Stimulated activated CD4-positive, alpha-beta T cell treated with anti-CD3 and anti-CD28 coated beads, Interleukin-12 subunit alpha, Interleukin-12 subunit beta, amount 100 ng/mL, for 24 hours (primary cell): Measurements from ENCODE around the gene HS6ST3.

Experiments used
- DNase-seq, 2 experiments: peaks; one replicate each; pipeline ENCODE4 v3.0.0-alpha.2; 2020; ENCODE audit warnings: low read depth in 2 of 2

Gene HS6ST3

DNA sequence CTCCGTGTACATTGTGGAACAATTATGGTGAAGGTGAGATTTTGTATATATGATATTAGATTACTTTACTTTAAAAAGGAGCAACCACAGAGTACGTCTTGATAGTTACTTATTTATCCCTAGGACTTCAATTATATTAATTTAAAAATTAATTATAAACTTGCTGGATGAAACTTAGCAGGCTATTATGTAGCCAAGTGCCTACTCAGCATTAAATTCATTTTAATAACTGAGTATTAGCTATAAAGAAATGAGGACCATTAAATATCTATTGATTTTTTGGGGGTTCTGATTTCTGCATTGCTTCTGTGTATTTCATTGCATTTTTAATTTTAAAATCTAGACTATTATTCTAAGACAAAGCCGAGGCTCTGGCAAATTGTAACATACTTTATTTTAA, 109.4 kb downstream of the HS6ST3 start:
- DNase-seq = no peak

DNA sequence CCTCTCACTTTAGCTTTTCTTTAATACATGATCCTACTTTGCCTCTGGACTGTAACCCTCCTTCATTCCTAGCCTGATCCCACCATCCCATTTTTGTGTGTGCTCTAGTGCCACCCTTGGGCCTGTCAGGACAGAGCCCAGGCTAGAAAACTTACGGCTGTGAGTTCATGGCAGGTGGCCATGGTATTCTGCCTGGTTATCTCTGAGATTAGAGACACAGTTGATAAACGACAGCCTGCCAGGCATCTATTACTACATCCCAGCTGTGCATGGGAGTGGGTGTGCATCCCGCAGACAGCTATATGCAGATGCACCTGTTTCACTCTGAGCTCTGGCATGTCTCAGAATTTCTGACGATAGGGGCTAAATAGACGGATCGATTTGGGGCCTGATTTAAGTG, 110.9 kb downstream of the HS6ST3 start:
- DNase-seq = no peak

DNA sequence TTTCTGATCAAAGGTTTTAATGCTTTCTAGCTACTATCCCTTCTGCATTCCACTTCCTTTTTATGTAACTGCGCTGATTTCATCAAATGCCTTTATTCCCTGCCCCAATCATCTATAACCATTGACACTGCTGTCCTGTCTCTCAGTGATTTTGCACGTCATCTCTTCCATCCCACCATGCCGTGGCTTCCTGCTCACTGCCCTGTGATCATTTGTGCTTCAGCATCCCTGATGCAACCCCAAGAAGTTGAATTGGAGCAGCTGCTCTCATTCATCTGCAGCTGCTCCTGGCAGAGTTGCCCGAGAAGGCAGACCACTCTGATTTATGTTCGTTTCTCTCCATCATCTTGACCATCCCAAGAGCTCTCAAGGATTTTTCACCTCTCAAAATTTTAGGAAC, 112.4 kb downstream of the HS6ST3 start:
- no peak for DNase-seq

DNA sequence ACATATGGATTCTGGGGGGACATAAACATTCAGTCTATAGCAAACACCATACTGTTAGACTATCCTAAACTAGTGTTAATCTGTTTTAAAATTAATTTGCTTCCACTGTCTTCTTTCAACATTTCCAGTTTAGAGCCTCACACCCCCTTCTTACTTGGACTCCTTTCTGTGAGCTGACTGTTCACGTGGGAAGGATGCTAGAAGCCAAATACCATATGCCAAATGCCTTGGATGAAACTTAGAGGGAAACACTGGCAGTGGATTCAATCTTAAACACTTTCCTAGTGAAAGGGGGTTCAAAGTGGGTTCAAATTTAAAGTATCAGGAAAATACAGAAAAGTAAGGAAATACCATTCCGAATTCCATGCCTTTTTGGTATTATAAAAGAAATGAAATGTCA, 113.6 kb downstream of the HS6ST3 start:
- no peak for DNase-seq

DNA sequence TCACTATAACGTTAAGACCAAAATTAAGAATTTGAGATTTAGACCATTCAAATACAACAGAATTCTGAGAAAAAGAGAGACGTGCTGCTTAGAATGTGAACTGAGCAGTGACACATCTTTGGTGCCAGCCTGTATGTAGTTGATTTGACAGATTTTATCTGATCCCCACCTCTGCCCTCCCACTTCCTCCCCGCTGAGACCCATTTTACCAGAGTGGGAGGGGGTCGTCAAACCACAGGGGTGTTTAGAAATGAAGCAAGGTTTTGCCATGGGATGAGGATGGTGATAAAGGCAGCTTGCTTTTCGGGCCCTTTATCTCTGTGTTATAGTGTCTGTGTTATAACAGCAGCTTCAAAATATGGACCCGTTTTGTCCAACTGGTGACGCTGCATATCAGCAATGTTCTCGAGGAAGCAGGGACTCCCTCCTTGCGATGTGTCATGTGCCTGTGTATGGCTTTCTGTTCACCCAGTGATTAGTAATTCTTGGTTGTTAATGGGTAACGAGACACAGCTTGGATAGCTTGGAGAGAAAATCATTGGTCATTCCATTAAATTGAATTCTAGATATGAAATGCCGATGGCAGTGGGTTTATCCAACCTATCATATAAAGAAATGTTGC, 125.0 kb downstream of the HS6ST3 start:
- no peak for DNase-seq

DNA sequence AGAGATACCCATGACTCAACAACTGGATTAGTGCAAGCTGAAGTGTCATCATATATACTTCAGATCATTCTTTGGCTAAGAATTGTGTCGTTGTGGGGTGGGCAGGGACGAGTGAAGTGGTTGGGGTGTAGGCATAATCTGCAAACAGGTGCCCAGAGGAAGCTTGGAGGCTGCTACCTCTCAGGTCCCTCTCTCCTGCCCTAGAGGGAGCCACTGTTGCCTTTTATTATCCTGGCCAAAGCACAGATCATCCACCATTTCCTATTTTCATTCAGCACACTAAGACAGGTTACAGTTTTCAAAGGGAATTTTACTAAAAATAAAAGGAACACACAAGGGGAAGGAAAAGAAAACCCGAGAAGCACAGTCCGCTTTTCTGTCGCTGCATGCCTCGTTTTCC, 126.6 kb downstream of the HS6ST3 start:
- DNase-seq = no peak

DNA sequence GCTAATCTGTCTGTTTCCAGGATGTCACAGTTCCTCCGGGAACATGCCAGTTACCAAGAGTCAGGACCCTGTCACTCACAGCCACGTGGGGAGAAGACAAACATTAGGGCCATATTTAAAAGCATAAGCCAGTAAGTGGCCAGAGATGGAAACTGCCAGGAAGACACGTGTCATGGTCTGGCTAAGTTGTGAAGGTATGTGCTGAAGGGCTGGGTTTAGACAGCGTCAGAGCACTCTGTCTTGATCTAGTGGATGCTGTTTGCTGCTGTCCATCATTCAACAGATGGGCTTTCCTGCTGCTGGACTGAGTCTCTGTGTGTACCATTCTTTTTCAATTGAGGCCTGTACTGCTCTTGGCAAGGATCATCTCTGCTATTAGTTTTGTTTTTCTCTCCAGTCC, 128.6 kb downstream of the HS6ST3 start:
- DNase-seq = no peak

DNA sequence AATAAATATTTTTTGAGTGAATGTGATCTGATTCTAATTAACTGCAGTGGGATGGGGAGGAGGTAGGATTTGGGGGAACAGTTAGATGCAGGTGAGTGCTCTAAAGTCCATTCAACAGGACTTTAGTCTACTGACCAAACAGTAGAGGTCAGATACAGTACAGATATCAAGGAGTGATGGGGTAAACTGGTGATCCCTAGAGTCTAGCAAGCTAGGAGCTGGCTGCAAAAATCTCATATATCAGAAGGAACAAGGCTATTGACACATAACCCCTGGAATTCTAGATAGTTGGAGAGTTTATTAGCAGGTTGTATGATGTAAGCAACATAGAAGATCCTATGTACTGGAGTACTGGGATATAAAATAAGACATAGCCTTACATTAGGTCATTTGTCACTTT, 131.6 kb downstream of the HS6ST3 start:
- no peak for DNase-seq

DNA sequence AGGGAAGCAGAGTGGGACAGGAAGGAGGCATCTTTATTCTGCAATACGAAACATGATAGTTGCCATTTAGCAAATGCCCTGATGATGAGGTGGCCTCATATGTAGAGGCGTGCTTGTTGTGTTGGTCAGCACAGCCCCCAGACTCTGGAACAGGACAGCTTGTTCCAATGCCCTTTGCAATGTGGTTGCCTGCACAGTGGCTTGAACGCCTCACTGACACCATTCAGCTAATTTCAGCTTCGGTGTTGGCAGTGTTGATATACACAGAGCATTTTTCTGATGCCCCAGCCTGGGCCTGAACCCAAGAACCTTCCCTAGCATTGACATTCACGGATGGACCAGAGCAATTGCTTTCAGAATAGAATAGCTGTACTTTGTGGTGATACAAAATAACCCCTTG, 133.3 kb downstream of the HS6ST3 start:
- no peak for DNase-seq

DNA sequence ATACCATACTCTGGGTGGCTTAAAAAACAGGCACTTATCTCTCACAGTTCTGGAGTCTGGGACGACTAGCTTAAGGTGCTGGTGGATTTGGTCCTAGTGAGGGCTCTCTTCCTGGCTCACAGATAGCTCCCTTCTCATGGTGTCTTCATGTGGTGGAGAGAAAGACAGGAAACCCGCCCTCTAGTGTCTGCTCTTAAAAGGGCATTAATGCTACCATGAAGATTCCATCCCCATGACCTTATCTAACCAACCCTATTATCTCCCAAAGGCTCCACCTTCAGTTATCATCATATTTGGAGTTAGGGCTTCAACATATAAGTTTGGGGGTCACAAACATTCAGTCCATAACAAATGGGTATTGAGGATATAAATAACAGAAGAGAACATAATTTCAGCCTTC, 139.4 kb downstream of the HS6ST3 start:
- no peak for DNase-seq

DNA sequence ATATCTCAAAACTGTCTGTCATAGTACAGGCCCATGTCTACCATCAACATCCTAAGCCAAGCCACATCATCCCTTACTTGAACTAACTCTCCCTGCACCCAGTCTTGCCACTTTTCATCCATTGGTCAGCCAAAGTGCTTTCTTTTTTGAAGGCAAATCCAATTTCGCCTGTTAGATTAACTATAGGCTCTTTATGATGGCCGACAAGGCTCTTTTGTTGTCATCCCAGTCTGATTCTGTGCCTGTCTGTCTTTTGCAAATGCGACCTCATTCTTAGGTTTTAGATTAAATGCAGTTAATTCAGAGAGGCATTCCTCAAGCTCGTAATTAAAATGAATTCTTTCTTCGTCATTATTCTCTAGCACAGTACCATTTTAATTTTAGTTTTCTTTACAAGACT, 148.3 kb downstream of the HS6ST3 start:
- no peak for DNase-seq

DNA sequence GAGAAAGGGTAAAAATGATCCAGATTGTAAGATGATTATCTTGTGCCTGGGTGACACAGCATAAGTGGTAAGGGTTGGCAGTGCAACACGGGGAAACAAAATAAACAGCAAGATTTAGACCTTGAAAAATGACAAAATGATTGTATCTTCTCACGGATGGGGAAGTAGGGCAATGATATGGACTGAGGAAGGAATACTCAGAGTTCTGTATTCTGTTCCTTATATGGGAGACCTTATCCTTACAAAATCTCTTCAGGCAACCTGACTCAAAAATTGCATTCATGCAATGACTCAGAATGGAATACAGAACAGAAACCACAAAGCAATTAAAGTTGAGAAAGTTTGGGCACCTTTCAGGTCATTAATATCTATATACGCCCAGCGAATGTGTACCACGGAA, 149.0 kb downstream of the HS6ST3 start:
- no peak for DNase-seq

DNA sequence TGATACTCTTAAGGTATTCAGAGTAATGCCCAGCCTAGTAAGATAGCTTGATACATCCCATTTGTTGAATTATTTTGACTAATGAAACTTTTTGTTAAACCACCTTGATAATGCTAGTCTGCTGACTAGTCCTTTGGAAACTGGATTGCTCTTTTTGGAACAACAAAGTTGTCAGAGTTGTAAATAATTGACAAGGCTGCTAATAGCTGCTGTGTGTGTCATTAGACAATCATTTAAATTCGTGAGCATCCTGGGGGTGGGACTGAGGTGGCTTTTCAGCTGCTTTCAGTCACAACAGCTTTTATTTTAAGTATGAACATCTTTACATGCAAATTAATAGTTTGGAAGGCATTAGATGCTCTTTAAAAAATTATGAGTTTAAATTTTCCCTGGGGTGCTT, 153.5 kb downstream of the HS6ST3 start:
- DNase-seq = no peak

DNA sequence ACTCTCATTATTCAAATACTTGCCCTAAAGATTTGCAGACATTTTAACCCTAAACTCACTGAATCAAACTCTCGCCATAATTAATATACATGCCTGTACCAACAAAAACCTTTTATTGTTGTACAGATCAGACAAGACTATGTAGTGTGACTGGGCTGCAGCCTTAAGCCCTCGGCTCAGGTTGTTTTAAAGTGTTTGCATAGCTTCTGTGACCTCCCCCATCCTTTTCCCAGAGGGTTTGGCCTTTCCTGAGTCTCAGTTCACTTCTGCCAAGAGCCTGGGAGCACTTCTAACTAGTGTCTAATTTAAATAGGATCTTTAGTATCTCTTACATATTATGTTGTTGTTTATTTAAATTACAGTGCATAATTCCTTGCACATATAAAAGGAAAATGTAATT, 158.2 kb downstream of the HS6ST3 start:
- DNase-seq = no peak

DNA sequence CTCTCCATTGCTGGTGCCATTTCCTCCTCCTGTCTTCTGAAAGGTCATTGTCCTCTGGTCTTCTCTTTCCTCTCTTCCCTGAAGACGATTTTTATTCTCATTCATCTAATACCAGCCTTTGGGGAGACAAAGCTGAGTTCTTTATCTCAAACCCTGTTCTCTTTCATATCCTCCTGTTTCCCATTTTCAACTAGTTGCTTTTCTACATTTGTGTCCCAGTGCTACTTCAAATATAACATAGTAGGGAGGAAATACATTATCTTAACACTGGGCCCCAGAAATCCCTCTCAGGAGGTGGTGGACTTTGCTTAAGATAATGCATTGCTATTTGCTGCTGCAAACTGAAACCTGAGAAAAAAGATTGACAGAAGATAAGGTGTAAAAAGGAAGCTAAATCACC, 159.1 kb downstream of the HS6ST3 start:
- no peak for DNase-seq

DNA sequence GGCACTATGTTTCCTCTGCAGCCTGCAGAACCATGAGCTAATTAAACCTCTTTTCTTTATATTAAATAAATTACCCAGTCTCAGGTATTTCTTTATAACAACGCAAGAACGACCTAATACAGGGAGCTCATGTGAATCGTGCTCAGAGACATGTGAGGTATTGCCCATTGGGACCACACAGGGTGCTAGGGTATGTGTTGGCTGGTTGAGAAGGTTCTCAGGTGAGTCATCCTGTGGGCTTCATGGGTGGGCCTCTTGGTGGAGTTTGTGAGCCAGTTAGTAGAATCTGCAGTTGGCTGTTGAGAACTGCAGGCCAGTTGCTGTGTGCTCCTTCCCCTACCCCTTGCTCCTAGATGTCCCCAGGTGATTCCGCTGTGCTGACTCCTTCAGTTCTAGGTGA, 163.0 kb downstream of the HS6ST3 start:
- no peak for DNase-seq

DNA sequence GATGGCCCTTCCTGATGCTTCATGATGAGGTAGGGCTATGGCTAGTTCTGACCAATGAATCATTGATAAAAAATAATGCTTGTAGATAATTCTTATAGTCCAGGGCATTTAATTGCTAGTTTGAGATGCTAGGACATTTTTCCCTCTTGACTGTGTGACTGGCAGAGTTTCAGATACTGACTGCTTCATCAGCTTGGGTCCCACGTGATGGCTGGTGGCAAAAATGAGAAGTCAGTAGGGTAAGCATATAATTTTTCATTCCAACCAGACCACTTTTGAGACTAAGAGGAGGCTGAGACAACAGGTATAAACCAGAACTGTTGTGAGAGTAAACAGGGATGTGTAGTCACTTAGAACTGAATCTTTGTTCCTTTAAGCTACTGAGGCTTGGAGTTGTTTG, 183.3 kb downstream of the HS6ST3 start:
- no peak for DNase-seq

DNA sequence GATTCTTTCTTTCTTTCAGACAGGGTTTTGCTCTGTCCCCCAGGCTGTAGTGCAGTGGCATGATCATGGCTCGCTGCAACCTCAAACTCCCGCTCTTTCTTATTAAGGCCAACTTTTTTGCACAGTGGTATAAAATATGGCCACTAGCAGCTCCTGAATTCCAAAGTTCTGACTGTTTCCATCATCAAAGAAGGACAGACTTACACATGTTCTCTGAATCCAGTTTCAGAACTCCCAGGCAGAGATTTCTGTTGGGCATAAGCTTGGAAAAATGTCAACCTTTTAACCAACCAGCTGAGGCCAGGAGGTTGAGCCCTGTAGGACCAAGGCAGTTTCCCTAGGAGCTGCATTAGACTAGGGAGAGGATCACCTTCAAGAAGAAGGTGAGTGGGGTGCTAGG, 184.1 kb downstream of the HS6ST3 start:
- no peak for DNase-seq

DNA sequence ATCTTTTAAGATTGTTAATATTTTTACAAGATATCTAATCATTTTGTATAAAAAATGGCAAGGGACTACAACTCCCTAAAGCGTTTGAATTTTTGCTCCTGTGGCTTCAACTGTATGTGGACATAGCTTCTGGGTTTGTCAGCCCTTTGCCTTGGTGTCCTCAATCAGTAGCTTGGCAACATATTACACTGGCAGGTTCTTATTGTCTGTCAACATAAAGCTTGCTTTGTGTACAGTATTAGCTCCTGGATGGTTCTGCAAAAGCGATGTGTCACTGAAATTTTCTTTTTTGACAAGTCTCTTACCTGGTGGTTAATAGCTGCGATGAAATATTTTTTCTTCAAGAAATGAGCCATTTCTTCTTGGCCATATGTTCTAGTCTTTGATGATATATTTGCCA, 190.0 kb downstream of the HS6ST3 start:
- DNase-seq = no peak

DNA sequence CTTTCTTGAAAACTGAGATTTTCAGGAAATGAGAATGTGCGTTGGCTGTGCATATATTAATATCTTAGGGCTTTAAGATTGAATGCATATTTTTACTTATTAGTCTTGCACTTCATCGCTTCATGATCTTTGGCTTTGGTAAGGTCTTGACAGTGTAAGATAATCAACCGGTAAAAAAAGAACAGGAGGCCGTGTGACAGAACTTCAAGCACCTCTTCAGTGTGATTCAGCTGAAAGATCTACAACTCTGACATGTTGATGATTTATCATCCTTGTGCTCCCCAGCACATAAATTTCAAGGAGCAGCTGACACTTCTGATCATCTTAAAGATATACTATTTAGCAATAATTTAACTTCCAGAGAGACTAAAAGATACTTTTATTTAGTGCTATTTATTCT, 195.1 kb downstream of the HS6ST3 start:
- DNase-seq = no peak

DNA sequence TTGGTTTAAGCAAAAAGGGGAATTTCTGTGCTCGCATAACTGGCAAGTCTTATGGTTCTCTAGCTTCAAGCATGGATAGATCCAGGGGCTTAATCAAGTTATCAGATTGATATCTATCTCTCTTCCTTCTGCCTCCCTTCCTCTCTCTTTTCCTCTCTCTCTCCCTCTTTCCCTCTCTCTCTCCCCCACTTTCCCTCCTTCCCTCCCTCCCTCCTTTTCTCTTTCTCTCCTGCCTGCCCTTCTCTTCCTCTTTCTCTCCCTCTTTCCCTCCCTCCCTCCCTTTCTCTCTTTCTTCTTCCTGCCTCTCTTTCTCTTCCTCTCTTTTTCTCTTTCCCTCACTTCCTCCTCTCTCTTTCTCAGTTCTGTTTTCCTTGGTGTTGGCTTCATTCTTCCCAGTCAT, 195.8 kb downstream of the HS6ST3 start:
- DNase-seq = no peak

DNA sequence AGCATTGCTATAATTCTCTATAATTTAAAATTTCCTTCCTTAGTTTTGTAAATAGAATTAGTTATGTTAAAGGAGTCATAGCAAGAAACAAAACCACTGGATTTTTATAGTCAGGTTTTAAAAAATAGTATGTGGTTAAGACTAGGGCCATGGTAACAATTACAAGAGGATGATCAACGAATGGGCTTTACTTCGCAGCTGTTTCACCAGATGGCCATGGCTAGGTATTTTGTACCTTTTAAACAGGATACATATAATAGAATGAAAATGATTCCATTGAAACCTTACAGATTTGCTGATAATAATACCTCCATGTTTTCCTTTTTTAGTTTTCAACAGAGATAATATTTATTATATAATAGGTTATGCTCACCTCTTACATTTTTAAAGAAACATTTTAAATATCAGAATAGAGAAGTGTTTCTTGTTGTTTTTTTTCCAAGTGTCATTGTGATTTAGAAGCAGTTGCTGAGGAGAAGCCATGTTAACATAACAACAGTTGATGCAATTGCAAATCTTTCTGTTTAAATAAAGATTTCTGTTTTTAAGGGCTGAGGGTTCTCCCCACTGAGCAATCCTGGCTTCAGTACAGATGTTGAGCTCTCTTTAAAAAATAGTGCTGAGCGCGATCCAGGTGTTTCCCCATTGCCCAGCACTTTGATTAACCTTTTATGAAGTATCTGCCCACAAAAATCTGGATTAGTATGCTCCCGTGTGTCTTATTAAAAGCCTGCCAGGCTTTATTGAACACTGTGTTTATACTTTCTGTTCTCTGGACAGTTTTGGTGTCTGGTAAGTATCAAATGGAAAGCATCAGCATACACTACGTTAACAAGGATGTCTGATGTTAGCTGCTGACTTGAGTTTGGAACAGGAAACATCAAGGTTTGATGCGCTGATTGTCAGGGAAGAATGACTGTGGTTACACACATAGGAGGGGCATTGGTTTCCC, 205.3 kb downstream of the HS6ST3 start:
- DNase-seq = no peak

DNA sequence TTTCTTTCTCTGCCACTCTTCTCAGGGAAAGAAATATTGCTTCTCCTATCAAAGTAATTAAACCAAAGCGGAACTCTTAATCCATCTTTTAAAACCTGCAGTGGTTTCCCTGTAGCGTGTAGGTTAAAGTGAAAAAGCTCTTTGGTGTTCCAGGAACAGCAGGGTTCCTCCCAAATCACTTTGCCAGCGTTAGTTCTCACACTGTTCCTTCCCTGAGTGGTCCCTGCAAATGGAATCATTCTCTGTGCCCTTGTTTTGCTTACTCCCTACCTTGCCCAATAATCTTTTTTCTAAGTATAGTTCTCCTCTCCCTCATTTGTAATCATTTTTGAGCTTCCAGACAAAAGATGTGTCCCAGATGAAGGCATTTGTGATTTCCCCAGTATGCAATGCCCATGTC, 207.5 kb downstream of the HS6ST3 start:
- no peak for DNase-seq

DNA sequence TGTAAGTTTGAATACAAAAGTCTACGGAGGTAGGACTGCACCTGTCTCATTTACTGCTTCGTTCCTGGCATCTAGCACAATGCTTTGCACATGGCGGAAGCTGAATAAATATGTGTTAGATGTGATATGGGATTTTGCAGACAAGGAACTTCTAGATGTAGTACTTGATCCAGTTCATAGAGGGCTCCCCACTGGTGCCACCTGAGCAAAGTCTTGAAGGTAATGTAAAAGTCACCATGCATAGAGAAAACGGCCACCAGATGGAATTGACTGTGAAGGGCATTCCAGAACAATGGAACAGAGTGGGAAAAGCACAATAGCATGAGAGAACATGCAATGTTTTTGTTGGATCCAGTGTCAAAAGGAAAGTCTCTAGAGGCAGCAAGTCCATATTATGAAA, 209.3 kb downstream of the HS6ST3 start:
- no peak for DNase-seq
